Loucy (cell line): ENCODE data around the gene AGAP3.

Experiments
- H2AFZ ChIP-seq: fragments of 200-600 bp; sonication (generic); 2 replicates; pipeline ENCODE4 v1.6.0; 2016; ENCODE audit warnings: antibody characterized with exemption, mild to moderate bottlenecking, low read length, moderate library complexity
- H3F3A ChIP-seq: fragments of 200-600 bp; 2 replicates; pipeline ENCODE4 v1.6.0; 2016; ENCODE audit warnings: antibody characterized with exemption, low read depth, mild to moderate bottlenecking
- H3K27me3 ChIP-seq: fragments of 200-600 bp; sonication (generic); 2 replicates; pipeline ENCODE4 v1.6.1; 2014; ENCODE audit warnings: low read length, mild to moderate bottlenecking; ENCODE audit not compliant: insufficient read depth, poor library complexity, severe bottlenecking
- H3K36me3 ChIP-seq: fragments of 200-600 bp; sonication (generic); 2 replicates; pipeline ENCODE4 v1.6.1; 2016; ENCODE audit warnings: low read length; ENCODE audit not compliant: insufficient read depth
- H3K4me1 ChIP-seq: fragments of 200-600 bp; sonication (generic); 2 replicates; pipeline ENCODE4 v1.5.1; 2014; ENCODE audit warnings: low read length, mild to moderate bottlenecking; ENCODE audit not compliant: insufficient read depth, poor library complexity, severe bottlenecking
- H3K4me2 ChIP-seq: fragments of 200-600 bp; sonication (generic); 2 replicates; pipeline ENCODE4 v1.6.0; 2014; ENCODE audit warnings: antibody characterized with exemption, low read length, low read depth, mild to moderate bottlenecking; ENCODE audit not compliant: poor library complexity, severe bottlenecking
- H3K4me3 ChIP-seq: fragments of 200-600 bp; sonication (generic); 2 replicates; pipeline ENCODE4 v1.5.1; 2014; ENCODE audit warnings: low read length, mild to moderate bottlenecking, mixed read lengths; ENCODE audit not compliant: poor library complexity, severe bottlenecking
- H3K79me2 ChIP-seq: fragments of 200-600 bp; sonication (generic); 2 replicates; pipeline ENCODE4 v1.6.1; 2014; ENCODE audit warnings: low read length; ENCODE audit not compliant: insufficient read depth
- H3K9ac ChIP-seq: fragments of 200-600 bp; sonication (generic); 2 replicates; pipeline ENCODE4 v1.6.0; 2014; ENCODE audit warnings: mild to moderate bottlenecking, low read depth, low read length, moderate library complexity; ENCODE audit not compliant: poor library complexity, severe bottlenecking
- H3K9me2 ChIP-seq: fragments of 200-600 bp; sonication (generic); replicated peaks from 2 replicates; pipeline ENCODE4 v1.6.1; 2016; ENCODE audit warnings: low read depth, low read length, mixed read lengths
- H3K9me3 ChIP-seq: fragments of 200-600 bp; sonication (generic); 2 replicates; pipeline ENCODE4 v1.6.1; 2014; ENCODE audit warnings: mild to moderate bottlenecking, antibody characterized with exemption, low read length, low read depth; ENCODE audit not compliant: insufficient read depth
- H4K20me1 ChIP-seq: fragments of 200-600 bp; sonication (generic); 2 replicates; pipeline ENCODE4 v1.6.0; 2014; ENCODE audit warnings: antibody characterized with exemption, low read length, mild to moderate bottlenecking; ENCODE audit not compliant: insufficient read depth, poor library complexity, severe bottlenecking
- EZH2phosphoT487 ChIP-seq: fragments of 200-600 bp; IDR thresholded peaks from 2 replicates; pipeline ENCODE4 v1.6.1; 2018; ENCODE audit warnings: antibody characterized with exemption, mild to moderate bottlenecking, moderate library complexity, borderline replicate concordance
- TF ChIP-seq, protein P1 (sequence below): fragments of 200-600 bp; sonication (generic); conservative IDR thresholded peaks from 2 replicates; pipeline ENCODE4 v1.5.1; 2014; ENCODE audit warnings: mild to moderate bottlenecking, antibody characterized with exemption, low read length

The AGAP3 gene

DNA sequence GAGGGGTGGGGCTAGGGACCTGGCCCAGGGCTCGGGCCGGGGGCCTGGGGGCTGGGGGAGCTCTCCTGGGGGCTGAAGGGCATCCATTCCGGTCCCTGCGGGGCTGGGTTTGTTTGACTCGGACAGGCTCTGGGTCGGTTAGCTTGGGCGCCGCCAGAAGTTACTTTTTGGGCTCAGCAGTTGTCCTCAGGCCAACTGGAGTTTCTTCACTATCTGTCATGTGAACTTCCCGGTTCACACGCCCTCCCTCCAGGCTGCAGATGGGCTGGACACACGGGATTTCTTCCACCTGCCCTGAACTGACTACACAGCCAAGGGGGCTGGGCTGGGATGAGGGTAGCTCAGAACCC, 23.1 kb upstream of the AGAP3 start:
- H3K9me2 ChIP-seq: no peaks in the 10 kb centered on the region
- no peak overlapping the region for H3K4me3 ChIP-seq
- H3K36me3 ChIP-seq: peaks cover 30% of the 10 kb centered on the region; the same call in 1 of the 2 replicates
- no peak overlapping the region for H3K9ac ChIP-seq
- peaks cover 29% of the 10 kb centered on the region for H3K79me2 ChIP-seq
- no peaks in the 10 kb centered on the region for H3K27me3 ChIP-seq
- no peak overlapping the region for H3K4me2 ChIP-seq
- no peak overlapping the region for H2AFZ ChIP-seq
- H4K20me1 ChIP-seq: peaks cover 28% of the 10 kb centered on the region
- H3K9me3 ChIP-seq: no peaks in the 10 kb centered on the region
- H3F3A ChIP-seq: no peaks in the 10 kb centered on the region
- H3K4me1 ChIP-seq: peaks cover 22% of the 10 kb centered on the region
- TF ChIP-seq, protein P1, sequence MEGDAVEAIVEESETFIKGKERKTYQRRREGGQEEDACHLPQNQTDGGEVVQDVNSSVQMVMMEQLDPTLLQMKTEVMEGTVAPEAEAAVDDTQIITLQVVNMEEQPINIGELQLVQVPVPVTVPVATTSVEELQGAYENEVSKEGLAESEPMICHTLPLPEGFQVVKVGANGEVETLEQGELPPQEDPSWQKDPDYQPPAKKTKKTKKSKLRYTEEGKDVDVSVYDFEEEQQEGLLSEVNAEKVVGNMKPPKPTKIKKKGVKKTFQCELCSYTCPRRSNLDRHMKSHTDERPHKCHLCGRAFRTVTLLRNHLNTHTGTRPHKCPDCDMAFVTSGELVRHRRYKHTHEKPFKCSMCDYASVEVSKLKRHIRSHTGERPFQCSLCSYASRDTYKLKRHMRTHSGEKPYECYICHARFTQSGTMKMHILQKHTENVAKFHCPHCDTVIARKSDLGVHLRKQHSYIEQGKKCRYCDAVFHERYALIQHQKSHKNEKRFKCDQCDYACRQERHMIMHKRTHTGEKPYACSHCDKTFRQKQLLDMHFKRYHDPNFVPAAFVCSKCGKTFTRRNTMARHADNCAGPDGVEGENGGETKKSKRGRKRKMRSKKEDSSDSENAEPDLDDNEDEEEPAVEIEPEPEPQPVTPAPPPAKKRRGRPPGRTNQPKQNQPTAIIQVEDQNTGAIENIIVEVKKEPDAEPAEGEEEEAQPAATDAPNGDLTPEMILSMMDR: no peak
- no peak for TF ChIP-seq EZH2phosphoT487

DNA sequence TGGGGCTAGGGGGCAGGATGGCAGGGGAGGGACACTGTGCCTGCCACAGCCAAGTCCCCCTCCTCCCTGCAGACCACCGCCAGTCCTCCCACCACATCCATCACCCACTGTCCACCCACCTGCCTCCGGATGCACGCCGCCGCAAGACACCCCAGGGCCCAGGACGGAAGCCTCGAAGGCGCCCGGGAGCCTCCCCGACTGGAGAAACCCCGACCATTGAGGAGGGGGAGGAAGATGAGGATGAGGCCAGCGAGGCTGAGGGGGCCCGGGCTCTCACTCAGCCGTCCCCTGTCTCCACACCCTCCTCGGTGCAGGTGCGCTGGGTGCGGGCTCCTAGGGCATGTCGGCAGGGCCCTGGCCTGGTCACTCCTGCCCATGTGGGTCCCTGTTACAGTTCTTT, 21.8 kb upstream of the AGAP3 start:
- H3K79me2 ChIP-seq: peaks cover 29% of the 10 kb centered on the region
- H3K36me3 ChIP-seq: peaks cover 36% of the 10 kb centered on the region; the same call in 1 of the 2 replicates
- H4K20me1 ChIP-seq: peaks cover 28% of the 10 kb centered on the region

DNA sequence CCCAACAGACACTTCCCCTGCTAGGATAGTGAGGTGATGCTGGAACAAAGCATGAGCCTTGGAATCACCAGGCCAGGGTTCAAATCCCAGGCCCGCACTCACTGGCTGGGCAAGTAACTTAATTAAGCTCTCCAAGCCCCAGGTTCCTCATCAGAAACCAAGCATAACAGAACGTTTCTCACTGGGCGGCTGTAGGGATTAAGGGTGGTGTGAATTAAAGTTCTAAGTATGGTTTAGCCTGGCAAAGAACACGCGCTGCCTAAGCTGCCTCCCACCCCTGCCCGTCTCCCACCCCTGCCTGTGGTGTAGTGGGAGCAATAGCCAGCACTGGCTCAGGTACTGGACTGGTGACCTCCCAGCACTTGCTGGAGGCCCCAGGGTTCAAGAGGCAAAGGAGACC, 21.3 kb upstream of the AGAP3 start:
- H3K27me3 ChIP-seq: no peaks in the 10 kb centered on the region
- H2AFZ ChIP-seq: no peak overlapping the region
- H3K4me2 ChIP-seq: no peak overlapping the region
- H3K79me2 ChIP-seq: peaks cover 27% of the 10 kb centered on the region
- TF ChIP-seq, protein P1: no peak
- TF ChIP-seq EZH2phosphoT487: no peak
- H3F3A ChIP-seq: no peaks in the 10 kb centered on the region
- peaks cover 26% of the 10 kb centered on the region for H4K20me1 ChIP-seq
- H3K9ac ChIP-seq: no peak overlapping the region
- H3K4me3 ChIP-seq: no peak overlapping the region
- H3K36me3 ChIP-seq: peaks cover 41% of the 10 kb centered on the region; the same call in 1 of the 2 replicates
- H3K9me3 ChIP-seq: no peaks in the 10 kb centered on the region
- peaks cover 13% of the 10 kb centered on the region for H3K4me1 ChIP-seq
- no peaks in the 10 kb centered on the region for H3K9me2 ChIP-seq

More for the DNA sequence above, 21.8 kb upstream of the AGAP3 start:
- H3K9me2 ChIP-seq: no peaks in the 10 kb centered on the region
- H3K27me3 ChIP-seq: no peaks in the 10 kb centered on the region
- H3K4me3 ChIP-seq: no peak overlapping the region
- no peaks in the 10 kb centered on the region for H3K9me3 ChIP-seq
- peaks cover 13% of the 10 kb centered on the region for H3K4me1 ChIP-seq
- H3K9ac ChIP-seq: no peak overlapping the region
- H3K4me2 ChIP-seq: no peak overlapping the region
- H3F3A ChIP-seq: no peaks in the 10 kb centered on the region
- no peak overlapping the region for H2AFZ ChIP-seq
- no peak for TF ChIP-seq EZH2phosphoT487
- TF ChIP-seq, protein P1: no peak
